Stimulated activated CD4-positive, alpha-beta T cell treated with anti-CD3 and anti-CD28 coated beads, Interleukin-15, amount 100 ng/mL, for 24 hours (primary cell): Measurements from ENCODE around the gene NPFFR1.

Source experiments
- DNase-seq: peaks from one replicate; pipeline ENCODE4 v3.0.0-alpha.2; 2020

Gene NPFFR1, protein sequence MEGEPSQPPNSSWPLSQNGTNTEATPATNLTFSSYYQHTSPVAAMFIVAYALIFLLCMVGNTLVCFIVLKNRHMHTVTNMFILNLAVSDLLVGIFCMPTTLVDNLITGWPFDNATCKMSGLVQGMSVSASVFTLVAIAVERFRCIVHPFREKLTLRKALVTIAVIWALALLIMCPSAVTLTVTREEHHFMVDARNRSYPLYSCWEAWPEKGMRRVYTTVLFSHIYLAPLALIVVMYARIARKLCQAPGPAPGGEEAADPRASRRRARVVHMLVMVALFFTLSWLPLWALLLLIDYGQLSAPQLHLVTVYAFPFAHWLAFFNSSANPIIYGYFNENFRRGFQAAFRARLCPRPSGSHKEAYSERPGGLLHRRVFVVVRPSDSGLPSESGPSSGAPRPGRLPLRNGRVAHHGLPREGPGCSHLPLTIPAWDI

DNA sequence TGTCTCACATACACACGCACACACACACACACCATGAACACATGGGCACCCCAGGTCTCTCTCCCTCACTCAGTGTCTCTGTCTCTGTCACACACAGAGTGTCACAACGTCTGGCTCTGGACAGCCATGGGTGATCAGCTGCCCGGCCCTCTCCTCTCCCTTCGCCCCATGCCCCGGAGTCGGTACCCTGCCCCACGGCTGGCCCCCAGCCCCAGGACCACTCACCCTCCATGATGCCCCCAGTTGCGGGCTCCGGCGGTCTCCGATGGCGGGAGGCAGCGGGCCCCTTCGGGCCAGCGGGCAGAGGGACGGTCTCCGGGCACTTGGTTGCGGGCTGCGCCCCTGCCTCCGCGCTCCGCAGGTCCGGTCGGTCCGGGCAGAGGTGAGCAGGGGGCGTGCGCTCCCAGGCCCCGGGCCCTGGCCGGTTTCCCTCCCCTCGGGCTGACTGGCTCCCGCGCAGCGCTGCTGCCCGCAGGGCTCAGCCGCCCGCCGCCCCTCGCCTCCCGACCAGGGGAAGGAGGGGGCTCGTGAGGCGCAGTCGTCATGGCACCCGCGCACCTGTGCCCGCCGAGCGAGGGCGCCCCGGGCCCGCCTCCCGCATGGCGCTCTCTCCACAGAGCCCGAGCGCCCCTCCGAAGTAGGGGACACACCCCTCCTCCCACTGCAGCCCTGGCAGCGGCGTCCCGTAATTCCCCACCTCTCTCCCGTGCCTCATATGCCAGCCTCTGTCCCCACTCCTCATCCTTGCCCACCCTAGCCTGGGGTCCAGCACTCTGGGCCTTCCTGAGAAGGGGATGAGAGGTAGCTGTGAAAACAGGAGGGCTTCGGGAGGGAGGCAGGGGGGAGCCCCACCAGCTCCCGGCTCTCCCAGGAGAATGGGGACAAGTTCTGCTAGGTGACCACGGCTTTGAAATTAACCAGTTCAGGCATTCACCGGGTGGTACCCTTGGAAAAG lies at the start of gene NPFFR1:
TSS of gene NPFFR1 (minus strand) at position 560 of the 955 bp plus-strand sequence. CDS start at position 232, 328 bp downstream.
- DNase-seq: no peak

DNA sequence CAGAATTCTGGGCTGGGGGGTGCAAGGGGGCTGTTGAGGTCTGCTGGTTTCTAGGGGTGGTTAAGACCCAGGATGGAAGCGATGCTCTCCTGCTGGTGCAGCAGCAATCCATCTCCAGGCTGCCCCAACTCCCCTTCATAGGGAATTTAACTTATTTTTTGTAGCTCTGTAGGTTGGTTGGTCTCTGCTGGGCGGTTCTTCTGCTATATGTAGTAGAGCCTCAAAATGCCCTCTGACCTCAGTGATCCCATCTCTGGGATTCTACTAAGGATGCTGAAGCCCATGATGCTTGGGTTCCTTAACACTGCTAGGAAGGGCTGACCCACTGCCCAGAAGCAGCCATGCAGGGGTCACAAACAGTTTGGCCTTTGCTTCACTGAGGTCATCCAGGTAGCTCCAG lies 49.5 kb upstream of the NPFFR1 start:
- DNase-seq: no peak

GRCh38 chr10:70331486-70332268 lies 47.9 kb upstream of the NPFFR1 start:
- DNase-seq: no peak

DNA sequence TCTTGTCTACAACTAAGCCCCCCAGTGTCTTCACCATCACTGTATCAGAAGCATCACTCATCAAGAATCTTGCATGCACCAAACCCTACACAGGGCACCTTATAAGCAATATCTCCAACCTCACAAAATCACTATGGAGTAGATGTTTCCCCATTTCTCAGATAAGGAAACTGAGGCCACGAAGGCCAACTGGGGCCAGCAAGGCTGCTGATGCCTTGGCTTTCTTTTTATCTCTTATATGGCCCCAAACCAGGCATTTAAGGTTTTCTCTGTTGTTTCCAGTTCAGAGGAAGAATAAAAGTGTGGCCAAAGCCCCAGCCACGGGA lies 47.3 kb upstream of the NPFFR1 start:
- DNase-seq: no peak

- no peak for DNase-seq
Observed at GRCh38 chr10:70330671-70331070, 46.9 kb upstream of the NPFFR1 start.

GRCh38 chr10:70328967-70329366 lies 45.2 kb upstream of the NPFFR1 start:
- no peak for DNase-seq

GRCh38 chr10:70328018-70328417 lies 44.2 kb upstream of the NPFFR1 start:
- DNase-seq: no peak

DNA sequence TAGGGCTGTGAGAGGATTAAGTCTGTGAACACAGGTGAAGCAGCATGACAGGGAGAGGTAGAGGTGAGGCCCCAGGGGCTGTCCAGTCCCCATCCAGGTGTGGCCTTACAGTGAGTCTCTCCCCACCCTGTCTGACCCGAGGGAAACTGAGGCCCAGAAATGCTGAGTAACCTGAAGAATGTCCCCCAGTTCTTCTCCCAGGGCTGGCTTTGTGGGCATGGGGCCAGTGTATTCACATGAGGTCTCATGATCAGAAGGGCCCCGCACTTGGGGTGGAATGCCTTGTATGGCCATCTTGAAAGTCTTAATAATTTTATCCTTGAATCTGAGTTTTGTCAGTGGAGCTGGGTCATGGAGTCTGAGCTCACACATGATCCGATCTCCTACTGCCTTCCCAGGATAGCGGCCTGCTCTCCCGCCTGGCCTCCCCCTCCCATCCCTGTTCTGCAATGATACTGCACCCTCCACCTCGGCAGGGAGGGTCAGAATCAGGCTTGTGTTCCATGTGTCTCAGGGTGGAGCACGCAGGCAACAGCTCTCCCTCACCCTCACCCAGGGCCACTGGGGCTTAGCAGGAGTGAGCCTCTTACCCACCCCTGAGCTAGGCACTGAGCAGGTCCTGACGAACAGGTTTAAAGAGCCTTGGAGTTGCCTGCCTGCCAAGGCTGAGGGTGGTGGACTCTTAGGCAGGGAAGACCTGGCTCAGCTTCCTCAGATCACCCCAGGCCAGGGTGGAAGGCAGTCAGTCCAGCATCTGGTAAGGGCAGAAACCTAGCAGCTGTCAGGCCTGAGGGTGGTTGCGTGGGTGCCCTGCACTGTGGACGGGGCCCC lies 41.4 kb upstream of the NPFFR1 start:
- DNase-seq: no peak

DNA sequence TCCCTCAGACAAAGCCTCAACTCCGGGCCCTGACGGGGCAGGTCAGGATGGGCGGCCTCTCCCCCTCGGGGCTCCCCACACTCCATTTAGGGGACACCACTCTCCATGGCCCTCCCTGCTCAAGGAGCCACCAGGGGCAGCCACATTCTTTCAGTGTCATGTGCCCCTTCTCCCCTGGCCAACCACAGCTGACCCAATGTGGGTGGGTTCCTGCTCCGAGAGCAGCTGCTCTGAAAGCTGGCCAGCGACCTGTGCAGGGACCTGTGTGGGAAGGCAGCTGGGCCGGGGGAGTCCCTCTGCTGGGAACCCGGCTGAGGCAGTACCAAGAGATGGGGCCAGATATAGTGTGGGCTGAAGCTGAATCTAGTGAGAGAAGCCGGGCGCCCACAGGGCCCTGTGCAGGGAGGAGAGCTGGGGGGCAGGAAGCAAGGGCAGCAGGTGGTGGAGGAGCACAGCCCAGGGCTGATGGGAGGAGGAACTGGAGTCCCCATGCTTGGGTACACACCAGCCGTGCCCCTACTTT lies 40.6 kb upstream of the NPFFR1 start:
- no peak for DNase-seq

- no peak for DNase-seq
Observed at GRCh38 chr10:70323697-70324338, 40.0 kb upstream of the NPFFR1 start.

DNA sequence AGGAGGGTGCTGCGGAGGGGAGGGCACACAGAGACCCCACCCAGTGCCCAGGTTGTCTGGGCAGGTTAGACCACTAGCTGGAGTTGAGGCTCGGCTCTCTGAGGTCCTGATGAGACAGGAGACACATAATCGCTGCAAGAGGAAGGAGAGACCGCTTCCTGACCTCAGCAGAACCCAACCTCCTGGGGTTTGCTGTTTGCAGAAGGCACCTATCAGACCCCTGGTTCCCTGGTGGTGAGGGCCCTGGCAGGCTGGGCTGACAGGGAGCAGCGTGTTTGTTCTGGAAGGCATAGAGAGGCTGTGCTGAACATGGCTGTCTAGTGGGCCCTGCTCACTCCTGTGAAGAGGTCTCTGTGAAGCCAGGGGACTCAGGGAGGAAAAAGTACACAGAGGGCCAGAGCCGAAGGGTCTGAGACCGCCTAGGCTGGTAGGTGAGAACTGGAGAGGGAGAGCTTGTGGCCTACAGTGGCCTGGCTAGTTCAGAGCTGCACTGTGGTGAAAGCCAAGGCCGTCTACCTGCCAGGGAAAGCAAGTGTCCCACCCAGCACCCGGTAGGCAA lies 39.4 kb upstream of the NPFFR1 start:
- DNase-seq: no peak

GRCh38 chr10:70321897-70322890 lies 38.4 kb upstream of the NPFFR1 start:
- DNase-seq: no peak

DNA sequence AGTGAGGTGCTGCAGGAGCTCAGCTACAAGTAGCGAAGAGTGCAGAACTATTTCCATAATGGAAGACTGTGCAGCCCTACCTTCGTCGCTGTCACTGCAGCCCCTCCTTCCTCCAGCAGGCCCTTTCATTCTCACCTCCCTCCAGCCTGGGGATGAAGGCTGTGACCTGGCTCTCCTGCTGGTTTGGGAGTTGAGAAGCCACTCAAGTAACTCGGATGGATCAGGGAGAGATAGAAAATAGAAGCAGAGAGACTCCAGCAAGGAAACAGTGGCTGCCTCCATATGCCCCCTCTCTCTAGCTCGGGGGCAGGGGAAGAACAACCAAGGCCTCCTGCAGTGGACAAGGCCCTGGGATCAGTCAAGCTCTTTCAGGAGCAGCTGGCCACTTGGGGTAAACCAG lies 37.4 kb upstream of the NPFFR1 start:
- no peak for DNase-seq

DNA sequence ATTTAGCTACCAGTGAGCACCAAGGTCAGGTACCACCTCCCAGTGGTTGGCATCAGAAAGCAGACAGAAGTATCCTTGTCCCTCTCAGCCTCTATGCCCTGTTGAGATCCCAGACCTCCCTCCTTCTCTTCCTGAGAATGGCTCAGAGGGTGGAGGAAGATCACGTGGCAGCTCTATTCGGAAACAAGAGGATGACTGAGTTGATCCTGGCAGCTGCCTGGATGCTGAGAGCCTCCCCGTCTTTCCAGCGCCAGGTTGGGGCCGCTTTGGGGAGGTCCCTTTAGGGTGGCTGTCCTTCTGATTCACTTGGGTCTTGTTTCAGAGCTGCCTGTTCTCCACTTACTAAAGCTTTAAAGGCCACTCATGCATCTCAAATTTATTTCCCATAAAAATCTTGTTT lies 36.9 kb upstream of the NPFFR1 start:
- DNase-seq: no peak

DNA sequence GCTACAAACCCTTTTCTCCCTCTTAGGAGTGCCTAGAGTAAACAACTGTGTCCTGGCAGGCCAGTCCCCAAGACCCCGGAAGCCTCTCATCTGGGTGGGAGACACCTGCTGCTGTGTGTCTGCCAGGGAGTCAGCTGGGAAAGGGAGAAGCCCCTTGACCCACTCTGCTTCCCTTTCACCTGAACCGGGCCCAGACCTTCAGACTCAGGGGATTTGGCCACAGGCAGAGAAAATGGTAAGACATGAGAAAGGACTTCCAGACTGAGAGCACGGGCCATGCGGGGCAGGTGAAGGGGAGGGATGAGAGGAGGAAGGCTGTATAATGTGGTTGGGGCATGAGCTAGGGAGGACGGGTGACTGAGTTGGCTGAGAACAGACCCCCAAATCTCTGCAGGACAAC lies 36.0 kb upstream of the NPFFR1 start:
- no peak for DNase-seq

GRCh38 chr10:70319183-70319582 lies 35.4 kb upstream of the NPFFR1 start:
- no peak for DNase-seq

GRCh38 chr10:70317943-70318318 lies 34.1 kb upstream of the NPFFR1 start:
- DNase-seq: no peak

DNA sequence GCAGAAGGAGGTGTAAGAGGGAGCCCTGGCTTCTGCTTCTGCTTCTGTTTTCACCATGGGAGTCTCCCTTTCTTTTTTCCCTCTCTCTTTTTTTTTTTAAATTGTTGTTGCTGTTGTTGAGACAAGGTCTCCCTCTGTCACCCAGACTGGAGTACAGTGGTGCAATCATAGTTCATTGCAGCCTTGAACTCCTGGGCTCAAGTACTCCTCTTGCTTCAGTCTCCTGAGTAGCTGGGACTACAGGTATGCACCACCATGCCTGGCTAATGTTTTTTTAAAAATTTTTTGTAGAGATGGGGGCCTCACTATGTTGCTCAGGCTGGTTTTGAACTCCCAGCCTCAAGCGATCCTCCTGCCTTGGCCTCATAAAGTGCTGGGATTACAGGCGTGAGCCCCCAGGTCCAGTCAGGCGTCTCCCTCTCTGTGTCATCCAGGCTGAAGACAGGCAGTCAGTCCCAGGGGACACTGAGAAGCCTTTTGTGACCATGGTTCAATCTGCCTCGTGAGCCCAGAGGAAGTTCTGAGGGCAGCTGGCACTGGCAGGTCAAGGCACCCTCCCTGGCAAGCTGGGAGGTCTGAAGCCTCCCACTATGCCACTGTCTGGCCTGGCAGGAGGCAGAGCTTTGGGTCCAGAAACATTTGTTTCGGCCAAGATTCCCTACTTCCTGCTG lies 33.6 kb upstream of the NPFFR1 start:
- DNase-seq: no peak

- no peak for DNase-seq
Observed at GRCh38 chr10:70315815-70316214, 32.0 kb upstream of the NPFFR1 start.
